Glomerular endothelial cell (primary cell): Measurements from ENCODE around the gene LAX1. TPM values are rescaled to one million over a fixed set of nuclear protein-coding genes. Genes with fewer than 3 reads are reported as not detected.
"Not testable (repeated sequence)": the region's sequence is repeated elsewhere in the genome, so short reads cannot be mapped to it uniquely, and the experiment has no call there.

Experiments used
- DNase-seq: peaks from one replicate; pipeline ENCODE4 v3.0.0-alpha.2; 2011; ENCODE audit warnings: low read depth, low spot score; ENCODE audit errors: extremely low read depth
- total RNA-seq: library from RNA; depleted of rRNA; stranded (reverse); fragments of >200 nt; gene quantifications from 2 replicates; pipeline ENCODE4 v1.2.3, GENCODE V29; 2015

Gene LAX1
- total RNA-seq, 1 donor from 2014 or later: 0.12 TPM

DNA sequence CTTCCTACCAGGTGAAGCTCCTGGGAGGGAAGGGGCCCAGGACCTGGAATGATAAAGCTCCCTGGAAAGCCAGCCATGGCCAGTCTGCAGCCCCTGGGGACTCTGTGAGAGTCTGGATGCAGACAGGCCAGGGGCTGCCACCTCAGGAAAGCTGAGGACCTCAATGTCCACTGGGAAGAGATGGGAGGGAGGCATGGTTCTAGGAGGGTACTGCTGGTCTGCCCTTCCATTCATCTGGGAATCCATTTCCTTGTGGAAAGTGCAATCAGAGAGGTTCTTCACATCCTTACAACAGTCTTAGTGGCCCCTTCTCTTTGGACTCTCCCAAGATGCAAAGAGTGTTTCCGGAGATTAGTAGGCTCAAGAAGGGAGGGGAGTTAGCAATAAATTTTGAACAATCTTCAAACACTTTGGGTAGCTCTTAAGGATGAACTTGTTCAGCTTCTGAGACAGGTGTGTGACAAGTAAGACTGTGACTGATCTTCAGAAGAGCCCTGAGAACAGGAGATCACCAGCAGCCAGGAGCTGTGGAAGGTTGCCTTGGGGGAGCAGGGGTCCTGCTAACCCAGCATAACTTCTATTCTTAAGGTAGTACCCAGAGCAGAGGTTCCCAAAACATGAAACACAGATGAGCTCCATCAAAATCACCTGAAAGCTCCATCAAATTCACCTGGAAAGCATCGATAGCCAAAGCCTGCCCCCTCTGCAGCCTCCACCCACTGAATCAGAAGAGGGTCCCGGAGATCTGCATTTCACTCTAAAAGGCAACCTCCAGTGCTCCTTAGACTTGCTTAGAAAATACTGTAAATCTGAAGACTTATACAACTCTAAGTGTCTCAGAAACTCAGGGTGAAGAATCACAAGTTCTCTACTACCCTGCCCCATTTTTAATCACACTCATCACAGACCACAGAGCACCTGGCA lies 616 bp upstream of the LAX1 start:
- DNase-seq: no peak

DNA sequence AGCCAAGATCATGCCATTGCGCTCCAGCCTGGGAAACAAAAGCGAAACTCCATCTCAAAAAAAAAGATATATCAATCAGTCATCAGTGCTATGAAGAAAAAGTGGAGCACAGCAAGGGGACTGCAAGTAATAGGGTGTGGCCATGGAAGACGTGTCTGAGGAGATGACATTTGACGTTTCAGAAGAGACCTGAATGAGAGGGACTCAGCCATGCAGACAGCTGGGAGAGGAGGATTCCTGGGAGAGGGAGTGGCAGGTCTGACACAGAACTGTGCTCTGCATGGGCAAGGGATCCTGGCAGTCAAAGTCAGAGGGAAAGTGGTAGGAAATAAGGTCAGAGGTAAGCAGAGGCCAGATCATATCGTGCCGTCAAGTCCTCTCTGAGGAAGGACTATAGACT lies 3.3 kb downstream of the LAX1 start:
- DNase-seq: no peak

DNA sequence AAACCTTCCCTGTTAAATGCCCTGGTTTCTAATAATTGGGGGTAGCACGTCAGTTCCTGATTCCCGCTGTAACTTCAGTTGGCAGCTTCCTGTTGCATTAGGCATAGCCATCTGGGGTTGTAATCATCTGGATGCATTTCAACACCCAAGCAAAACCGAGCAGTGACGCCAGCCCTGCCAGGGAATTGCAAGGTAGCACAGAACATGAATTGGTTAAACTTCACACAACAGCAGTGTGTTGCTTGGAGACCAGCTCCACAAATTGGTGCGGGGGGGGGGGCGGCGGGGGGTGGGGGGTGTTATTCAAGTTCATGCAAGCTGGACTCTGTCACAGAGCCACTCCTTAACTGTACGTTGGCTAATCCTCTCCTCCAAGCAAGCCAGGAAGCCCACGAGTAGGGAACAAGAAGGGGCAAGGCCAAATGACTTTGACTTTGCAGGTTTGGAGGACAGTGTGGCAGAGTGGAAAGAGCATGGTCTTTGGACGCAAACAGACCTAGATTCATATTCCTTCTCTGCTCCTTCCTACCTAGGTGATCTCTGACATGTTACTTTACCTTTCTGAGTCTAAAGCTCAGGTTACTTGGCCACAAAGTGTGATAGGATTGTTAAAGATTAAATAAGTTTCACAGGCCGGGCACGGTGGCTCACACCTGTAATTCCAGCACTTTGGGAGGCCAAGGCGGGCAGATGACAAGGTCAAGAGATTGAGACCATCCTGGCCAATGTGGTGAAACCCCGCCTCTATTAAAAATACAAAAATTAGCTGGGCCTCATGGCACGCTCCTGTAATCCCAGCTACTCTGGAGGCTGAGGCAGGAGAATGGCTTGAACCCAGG lies 4.7 kb downstream of the LAX1 start:
- DNase-seq: peak; percentile 70

DNA sequence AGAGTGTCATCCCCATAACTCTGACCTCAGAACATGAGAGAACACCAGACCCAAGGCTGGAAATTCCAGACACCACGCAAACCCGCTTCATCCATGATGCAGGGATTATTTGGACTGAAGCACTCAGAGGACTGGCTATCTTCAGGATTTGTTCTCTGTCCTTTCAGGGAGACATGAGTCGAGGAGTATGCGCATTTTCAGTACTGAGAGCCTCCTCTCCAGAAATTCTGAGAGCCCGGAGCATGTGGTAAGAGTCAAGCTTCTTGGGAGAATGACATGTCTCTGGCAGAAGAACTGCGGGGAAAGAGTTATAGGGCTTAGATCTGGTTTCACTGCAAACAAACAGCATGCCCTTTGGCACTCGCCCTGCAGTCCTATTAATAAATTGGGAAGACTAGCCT lies 6.9 kb downstream of the LAX1 start:
- no peak for DNase-seq

DNA sequence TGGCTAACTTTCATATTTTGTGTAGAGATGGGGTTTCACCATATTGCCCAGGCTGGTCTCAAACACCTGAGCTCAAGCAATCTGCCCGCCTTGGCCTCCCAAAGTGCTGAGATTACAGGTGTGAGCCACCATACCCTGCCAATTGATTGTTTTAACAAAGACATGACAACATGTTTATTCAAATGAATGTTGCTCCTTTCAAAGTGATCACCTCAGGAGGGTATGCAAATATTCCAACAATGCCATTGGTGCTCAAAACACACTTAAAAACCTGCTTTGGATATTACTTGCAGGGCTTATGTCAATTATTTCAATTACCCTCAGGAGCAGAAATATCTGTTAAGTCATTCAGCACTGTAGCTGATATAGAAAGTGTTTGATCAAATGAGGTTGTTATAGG lies 7.9 kb downstream of the LAX1 start:
- no peak for DNase-seq

DNA sequence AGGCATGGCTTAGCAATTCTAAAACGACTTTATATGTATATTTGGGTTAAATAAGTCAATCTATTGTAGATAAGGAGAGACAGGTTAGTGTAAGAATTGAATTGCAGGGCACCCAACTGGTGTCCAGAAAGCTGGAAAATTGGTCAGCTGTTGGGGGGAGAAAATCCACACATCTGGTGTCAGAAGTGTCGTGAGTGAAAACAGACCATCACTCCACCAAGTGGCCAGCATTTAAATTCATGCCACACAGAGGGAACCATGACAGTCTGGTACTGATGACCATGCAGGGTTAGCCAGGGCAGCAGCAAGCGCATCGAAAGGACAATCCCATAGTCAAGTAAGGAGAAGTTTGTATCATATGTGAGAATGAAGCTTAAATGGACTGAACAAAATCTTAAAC lies 11.7 kb downstream of the LAX1 start:
- no peak for DNase-seq

DNA sequence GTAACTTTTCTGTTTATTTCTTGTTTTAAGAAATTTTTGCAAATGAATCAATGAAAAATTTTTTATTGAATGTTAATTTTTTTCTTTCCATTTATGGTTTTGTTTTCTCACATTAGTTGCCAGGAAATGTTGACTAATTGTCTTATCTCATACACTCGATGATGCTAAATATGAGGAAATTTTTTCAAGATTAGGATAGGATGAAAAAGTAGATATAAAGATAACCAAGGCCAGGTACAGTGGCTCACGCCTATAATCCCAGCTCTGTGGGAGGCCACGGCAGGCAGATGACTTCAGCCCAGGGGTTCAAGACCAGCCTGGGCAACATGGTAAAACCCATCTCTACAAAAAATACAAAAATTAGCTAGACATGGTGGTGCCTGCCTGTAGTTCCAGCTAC lies 12.6 kb downstream of the LAX1 start:
- DNase-seq: no peak

DNA sequence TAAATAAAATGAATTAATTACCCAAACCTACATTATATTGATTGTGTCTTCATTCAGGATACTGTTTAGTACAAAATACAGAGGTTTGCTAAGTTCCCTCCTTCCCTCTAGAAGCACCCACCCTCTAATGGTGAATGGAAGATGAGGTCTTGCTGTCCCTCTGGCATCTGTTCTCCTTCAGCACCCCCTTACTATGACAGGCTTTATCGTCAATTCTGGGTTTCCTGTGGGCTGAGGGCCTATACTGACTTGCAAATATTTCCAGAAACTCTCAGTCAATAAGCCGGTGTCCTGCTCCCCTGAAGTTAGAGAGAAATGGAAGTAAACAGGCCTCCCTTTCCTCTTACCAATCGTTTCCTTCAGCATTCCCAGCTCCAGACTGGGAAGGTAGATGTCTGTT lies 13.2 kb downstream of the LAX1 start:
- DNase-seq: no peak

DNA sequence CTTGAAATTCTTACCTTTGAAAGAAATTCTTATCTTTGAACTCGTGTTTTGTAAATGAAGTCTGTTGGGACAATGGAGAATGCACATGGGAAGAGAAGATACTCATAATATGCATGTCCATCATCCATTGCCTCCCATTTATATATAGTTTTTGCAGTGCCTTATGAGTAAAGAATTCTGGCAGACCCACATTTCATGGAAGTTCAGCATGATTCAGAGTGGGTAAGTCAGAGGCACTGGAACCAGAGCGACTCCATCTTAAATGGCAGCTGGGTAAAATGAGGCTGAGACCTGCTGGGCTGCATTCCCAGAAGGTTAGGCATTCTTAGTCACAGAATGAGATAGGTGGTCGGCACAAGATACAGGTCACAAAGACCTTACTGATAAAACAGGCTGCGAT lies 13.8 kb downstream of the LAX1 start:
- DNase-seq: no peak

DNA sequence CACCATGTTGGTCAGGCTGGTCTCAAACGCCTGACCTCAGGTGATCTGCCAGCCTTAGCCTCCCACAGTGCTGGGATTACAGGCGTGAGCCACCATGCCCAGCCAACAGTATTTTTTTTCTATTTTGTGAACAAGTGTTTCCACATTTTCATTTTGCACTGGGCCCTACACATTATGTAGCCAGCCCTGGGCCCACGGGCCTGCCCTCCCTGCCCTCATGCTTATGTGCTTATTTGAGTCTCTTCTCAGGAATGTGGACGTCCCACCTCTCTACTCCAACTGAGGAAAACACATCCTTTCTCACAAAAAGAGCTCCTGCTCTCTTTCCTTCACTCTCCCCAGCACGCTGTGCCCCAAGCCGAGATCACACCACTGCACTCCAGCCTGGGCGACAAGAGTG lies 17.0 kb downstream of the LAX1 start:
- DNase-seq: no peak

DNA sequence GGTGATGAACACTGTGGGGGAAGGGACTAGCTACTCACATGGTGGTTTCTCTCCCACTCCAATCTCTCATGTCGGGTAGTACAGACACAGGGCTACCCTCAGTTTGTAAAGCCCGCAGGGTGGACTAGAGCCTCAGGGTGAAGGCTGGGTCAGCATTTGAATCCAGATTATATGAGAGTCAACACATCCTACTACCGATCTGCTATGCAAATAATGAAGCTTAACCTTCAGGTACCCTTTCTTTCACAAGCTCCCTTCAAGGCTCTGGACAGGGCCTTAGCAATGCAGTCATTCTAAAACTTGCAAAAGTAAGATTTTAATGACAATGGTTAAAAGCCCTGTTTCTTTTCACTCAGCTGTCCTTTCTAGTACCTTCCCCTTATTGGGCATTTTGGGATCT lies 25.0 kb downstream of the LAX1 start:
- DNase-seq: no peak

DNA sequence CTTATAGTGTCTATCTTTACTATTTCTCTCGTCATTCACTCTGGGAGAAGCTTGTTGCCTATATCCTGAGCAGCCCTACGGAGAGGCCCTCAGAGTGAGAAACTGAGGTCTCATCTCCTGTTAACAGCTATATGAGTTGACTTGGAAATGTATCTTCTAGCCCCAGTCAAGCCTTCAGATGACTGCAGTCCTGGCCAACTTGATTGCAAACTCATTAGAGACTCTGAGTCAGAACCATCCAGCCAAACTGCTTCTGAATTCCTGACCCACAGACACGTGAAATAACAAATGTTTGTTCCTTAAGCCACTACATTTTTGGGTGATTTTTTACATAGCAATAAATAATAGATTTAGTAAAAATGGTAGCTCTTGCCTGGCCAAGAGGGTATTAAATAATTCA lies 26.5 kb downstream of the LAX1 start:
- DNase-seq: no peak

DNA sequence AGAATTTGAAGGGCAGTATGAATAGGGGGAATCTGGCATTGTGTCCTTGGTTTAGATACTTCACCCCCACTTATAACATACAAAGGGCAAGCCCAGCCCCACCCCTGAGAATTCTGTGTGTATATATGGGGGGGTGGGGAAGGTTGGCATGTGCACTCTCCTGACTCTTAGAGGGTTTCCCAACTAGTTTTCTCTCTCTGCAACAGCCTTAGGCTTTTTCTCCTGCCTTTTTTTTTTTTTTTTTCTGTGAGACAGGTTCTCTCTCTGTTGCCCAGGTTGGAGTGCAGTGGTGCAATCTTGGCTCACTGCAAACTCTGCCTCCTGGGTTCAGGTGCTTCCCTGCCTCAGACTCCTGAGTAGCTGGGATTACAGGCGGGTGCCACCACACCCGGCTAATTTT lies 27.5 kb downstream of the LAX1 start:
- DNase-seq: no peak

DNA sequence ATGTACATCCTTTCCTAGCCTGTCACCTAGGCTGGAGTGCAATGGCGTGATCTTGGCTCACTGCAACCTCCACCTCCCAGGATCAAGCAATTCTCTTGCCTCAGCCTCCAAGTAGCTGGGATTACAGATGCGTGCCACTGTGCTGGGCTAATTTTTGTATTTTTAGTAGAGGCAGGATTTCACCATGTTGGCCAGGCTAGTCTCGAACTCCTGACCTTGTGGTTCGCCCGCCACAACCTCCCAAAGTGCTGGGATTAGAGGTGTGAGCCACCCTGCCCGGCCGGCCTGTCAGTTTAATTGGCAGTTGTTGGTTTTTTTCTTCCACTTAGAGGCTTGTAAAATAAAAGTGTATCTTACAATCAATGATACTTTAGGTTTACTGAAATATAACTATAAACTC lies 28.6 kb downstream of the LAX1 start:
- not testable (repeated sequence) for DNase-seq

DNA sequence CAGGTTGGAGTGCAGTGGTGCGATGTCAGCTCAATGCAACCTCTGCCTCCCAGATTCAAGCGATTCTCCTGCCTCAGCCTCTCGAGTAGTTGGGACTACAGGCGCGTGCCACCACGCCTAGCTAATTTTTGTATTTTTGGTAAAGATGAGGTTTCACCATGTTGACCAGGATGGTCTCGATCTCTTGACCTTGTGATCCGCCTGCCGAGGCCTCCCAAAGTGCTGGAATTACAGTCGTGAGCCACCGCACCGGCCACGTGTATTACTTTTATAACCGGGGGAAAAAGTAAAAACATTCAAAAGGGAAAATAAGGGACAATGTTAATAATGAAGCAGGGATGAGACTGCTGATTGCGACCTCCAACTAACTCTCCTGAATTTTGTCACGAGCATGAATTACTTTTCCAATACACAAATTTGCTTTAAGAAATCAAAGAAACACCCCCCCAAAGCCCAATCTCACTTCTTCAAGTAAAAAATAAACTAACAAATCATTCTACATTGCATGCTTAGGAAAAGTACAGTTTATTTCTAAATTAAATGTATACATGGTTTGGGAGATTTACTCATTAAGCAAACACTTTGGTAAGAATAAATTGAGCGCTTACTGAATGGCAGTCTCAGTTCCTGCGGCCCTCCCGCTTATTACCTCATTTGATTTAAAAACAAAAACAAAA lies 29.9 kb downstream of the LAX1 start:
- no peak for DNase-seq

DNA sequence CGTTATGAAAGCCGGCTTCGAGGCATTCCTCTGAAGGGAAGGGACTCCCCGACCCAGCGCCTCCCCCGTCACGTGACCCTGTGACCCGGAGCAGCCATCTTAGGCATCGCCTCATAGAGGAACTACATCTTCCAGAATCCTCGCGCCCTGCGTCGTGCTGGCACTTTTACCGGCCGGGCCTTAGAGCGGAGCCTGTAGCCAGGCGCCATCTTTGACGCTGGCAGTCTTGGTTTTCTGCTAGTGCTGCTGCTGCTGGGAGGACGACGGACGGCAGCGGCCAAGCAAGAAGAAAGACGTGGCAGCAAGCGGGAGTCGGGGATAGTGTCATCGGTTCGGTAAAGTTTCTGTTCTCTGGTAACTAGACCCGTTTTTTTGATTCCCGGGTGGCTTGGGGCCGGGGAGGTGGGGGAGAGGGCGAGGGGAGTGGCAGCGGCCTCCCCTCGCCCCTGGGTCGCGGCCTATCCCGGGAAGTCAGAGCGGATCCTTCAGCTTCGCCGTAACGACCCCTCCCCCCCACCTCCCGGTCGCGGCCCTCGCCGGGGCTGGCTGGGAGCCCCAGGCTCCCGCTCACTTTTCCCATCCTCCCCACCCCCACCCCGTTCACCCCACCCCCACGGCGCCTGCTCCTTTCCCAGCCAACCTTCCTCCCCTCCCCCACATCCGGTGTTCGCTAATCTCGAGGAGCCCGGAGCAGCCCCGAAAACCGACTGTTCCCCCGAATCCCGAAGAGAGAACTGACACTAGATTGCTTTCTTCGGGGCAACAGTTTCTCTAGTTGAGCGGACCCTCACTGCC lies 30.7 kb downstream of the LAX1 start, which contains the start of the genes ZBED6 and ZC3H11A:
Gene ZBED6 (plus strand): TSS at position 183 of the 795 bp plus-strand sequence. CDS start 1,900 bp downstream, outside the sequence.
Gene ZC3H11A (plus strand): TSS at position 183 of the 795 bp plus-strand sequence. CDS start 21,448 bp downstream, outside the sequence.
- DNase-seq: peak; percentile 94

DNA sequence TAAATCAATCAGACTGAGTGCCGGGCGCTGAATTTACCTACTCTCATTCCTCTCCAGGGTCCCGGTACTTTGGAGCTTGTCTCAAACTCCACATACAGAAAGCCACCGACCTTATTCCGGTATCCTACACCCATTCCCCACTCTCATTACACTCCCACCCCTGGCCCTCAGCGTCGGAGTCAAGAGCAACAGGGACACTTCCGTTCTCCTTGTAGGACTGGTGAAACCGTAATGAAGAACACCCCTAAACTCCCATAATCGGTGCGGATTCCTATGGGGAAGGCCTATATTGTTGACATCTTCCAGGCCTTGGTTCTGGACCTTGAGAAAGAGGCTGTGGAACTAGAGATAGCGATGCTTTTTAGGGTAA lies 31.2 kb downstream of the LAX1 start:
- no peak for DNase-seq

DNA sequence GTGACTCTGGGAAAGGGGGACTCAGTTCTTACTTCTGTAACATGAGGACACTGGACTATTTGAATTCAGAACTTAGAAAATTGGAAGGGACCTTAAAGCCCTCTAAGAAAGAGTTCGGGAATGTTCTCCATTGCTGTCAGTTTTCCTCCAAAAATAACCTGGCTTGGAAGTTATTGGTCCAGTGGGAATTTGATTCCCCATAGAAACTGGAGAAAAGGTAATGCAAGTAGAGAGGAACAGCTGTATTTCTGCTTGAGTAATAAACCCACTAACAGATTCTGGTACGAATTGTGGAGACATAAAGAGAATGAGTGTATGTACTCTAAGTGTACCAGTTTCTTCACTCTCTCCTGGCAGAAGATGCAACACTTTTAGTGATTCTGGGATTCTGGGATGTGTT lies 32.2 kb downstream of the LAX1 start:
- no peak for DNase-seq

DNA sequence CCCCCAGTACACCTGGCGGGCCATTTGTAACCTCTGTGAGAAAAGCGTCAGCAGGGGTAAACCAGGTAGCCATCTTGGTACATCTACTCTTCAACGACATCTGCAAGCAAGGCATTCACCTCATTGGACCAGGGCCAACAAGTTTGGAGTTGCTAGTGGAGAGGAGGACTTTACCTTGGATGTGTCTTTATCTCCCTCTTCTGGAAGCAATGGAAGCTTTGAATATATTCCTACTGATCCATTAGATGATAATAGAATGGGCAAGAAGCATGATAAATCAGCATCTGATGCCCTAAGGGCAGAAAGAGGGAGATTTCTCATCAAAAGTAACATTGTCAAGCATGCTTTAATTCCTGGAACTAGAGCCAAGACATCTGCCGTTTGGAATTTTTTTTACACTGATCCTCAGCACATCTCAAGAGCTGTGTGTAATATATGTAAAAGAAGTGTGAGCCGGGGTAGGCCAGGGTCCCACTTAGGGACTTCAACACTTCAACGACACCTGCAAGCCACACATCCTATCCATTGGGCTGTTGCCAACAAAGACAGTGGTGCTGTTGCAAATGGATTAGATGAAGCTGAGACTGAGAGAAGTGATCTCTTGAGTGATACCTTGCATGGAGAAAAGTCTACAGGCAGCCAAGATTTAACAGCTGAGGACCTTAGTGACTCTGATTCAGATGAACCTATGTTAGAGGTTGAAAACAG lies 33.1 kb downstream of the LAX1 start:
- DNase-seq: no peak

DNA sequence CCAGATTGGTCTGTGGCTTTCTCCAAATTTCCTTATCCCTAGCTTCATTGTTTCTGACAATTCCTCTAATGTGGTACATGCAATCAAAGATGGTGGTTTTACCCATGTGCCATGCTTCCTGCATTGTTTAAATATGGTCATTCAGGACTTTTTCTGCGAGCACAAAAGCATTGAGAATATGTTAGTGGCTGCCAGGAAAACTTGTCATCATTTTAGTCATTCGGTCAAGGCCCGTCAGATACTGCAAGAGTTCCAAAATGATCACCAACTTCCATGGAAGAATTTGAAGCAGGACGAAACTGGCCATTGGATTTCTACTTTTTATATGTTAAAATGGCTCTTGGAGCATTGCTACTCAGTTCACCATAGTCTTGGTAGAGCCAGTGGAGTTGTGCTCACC lies 34.2 kb downstream of the LAX1 start:
- no peak for DNase-seq
